PFSK-1 (cell line): Measurements from ENCODE around the gene SLCO2A1.

Experiments used
- REST ChIP-seq, 2 experiments: IDR thresholded peaks; 2 replicates each; pipeline versions ENCODE4 v1.6.1 to v1.8.0; 2011 to 2012; ENCODE audit warnings: low read depth in 2 of 2, low read length in 2 of 2, control low read depth in 1 of 2, inconsistent platforms in 1 of 2, mild to moderate bottlenecking in 1 of 2, moderate library complexity in 1 of 2; ENCODE audit not compliant: insufficient read depth in 1 of 2
- TAF1 ChIP-seq: IDR thresholded peaks from 2 replicates; pipeline ENCODE4 v1.6.1; 2012; ENCODE audit warnings: low read length, control low read depth, borderline replicate concordance; ENCODE audit not compliant: insufficient read depth

DNA sequence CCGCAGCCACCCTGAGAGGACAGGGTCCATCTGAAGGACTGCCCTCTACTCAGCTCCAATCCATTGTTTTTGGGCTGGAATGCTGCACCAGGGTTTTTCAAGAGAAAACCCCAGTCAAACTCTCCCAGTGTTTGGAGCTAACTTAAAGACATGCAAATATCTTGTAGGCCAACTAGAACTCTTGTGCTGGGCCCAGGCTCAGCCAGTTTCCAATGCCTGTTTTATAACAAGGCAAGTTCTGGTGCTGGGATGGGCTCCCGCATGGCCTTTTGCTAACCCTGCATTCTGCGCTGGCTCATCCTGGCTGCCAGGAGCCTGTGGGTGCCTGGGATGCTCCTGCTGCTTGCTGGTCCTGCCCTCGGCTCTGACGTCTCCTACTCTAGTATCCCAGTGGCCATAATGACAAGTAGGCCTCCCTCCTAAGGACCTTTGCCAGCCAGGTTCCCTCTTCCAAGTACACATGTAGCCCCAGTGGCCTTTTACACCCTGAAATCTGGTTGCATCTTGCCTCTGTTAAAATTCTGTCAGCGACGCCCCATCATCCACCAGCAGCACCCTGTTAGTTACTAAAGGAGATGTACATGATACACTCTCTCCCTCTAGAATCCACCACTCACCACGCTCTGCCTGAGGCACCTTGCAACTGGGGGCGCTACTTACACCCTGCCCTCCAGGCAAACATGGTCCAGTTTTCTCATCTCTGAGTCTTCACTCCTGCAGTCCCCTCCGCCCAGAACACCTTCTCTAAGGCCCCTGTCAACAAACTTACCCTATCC, 103.6 kb downstream of the SLCO2A1 start:
- TF ChIP-seq TAF1 (no peak), REST (IDR thresholded peaks at IDR 0.05; ENCODE audit: insufficient read depth in 1 of 2, low read depth in 2 of 2, low read length in 2 of 2) (no peak)
